Endothelial cell of umbilical vein (primary cell): ENCODE data around the gene MYMK.

Source experiments
- EZH2 ChIP-seq: IDR thresholded peaks from 2 replicates; pipeline ENCODE4 v1.6.1; 2012; ENCODE audit warnings: borderline replicate concordance, low read depth, mild to moderate bottlenecking, moderate library complexity, low read length, inconsistent platforms; ENCODE audit not compliant: severe bottlenecking
- FOS ChIP-seq: IDR thresholded peaks from 2 replicates; pipeline ENCODE4 v1.6.1; 2011; ENCODE audit warnings: mild to moderate bottlenecking, low read length, moderate library complexity, borderline replicate concordance; ENCODE audit not compliant: insufficient read depth
- MYC ChIP-seq: IDR thresholded peaks from one replicate; pipeline ENCODE4 v1.6.1; 2011; ENCODE audit warnings: mild to moderate bottlenecking, low read depth, low read length
- POLR2A ChIP-seq: IDR thresholded peaks from 2 replicates; pipeline ENCODE4 v1.6.1; 2012; ENCODE audit warnings: low read depth, mild to moderate bottlenecking, control low read depth, low read length
- TF ChIP-seq, protein P1 (sequence below), 2 donors: IDR thresholded peaks; 1 replicate in 1 of 2; 2 replicates in 1 of 2; pipeline ENCODE4 v1.5.1; 2011; ENCODE audit warnings: low read length in 2 of 2, mild to moderate bottlenecking in 2 of 2, moderate library complexity in 2 of 2, control low read depth in 1 of 2, inconsistent platforms in 1 of 2, low read depth in 1 of 2; ENCODE audit not compliant: insufficient read depth in 1 of 2; ENCODE audit errors: extremely low read depth in 1 of 2

DNA sequence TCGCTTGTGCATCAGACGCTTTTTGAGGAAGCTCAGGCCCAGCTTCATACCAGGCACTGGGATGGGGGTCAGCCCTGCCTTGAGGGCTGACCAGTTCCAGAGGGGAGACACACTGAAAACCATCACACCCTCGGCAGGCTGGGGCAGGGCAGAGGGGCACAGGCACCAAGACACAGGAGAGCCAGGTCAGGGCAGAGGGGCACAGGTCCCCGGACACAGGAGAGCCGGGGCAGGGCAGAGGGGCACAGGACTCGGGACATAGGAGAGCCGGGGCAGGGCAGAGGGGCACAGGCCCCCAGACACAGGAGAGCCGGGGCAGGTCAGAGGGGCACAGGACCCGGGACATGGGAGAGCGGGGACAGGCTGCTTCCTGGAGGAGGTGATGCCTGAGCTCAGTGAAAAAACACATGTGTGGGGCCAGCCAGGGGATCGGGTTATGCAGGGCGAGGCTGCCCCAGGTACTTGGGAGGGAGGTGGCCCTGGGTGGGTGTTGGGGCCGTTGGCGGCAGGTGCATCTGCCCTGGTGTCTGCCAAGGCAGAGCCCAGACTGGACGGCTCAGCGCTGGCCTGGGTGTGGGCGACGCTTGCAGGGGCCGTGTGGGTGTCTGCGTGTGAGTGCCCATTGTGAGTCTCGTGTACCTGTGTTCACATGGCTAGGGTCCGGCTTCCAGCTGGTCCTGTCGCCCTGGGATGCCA, 30.8 kb downstream of the MYMK start:
- no peak for TF ChIP-seq POLR2A
- TF ChIP-seq, protein P1, sequence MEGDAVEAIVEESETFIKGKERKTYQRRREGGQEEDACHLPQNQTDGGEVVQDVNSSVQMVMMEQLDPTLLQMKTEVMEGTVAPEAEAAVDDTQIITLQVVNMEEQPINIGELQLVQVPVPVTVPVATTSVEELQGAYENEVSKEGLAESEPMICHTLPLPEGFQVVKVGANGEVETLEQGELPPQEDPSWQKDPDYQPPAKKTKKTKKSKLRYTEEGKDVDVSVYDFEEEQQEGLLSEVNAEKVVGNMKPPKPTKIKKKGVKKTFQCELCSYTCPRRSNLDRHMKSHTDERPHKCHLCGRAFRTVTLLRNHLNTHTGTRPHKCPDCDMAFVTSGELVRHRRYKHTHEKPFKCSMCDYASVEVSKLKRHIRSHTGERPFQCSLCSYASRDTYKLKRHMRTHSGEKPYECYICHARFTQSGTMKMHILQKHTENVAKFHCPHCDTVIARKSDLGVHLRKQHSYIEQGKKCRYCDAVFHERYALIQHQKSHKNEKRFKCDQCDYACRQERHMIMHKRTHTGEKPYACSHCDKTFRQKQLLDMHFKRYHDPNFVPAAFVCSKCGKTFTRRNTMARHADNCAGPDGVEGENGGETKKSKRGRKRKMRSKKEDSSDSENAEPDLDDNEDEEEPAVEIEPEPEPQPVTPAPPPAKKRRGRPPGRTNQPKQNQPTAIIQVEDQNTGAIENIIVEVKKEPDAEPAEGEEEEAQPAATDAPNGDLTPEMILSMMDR (IDR thresholded peaks at IDR 0.05; ENCODE audit: extremely low read depth in 1 of 2, insufficient read depth in 1 of 2, low read depth in 1 of 2, low read length in 2 of 2): no peak
- TF ChIP-seq FOS: no peak
- no peak for TF ChIP-seq EZH2
- TF ChIP-seq MYC: no peak
